ENCODE measurements around the gene PSAT1. TPM values are rescaled to one million over a fixed set of nuclear protein-coding genes. Genes with fewer than 3 reads are reported as not detected.

Gene PSAT1
- total RNA-seq, 1 experiment from 2014 or later = 71.8 TPM

DNA sequence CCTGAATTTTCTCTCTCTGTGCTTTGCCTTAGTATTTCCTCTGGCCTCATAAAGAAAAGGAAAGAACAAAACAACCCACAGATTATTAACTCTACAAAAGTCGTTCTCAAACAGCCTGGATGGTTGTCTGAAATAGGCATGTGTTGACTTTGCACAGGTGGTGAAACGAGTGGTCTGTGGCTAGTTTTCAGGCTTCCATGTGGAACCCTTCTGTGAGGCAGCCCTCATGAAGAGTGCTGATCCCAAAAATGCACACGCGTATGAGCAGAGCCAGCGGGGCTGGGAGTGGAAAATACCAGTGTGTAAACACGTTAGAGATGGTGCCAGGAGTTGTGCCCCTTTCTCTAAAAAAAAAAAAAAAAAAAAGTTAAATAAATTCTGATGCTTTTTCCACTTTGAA is 4.9 kb upstream of the PSAT1 start:
- in situ Hi-C loops (cut with HindIII; ENCODE audit: low pct_unique_long_range_greater_than_20kb, low sequenced_read_pairs) = no loop called here
- no peaks in the 10 kb centered on the region for H3K27me3 ChIP-seq (ENCODE audit: control insufficient read depth, insufficient read depth, low read length)
- no peak overlapping the region for H3K4me3 ChIP-seq (ENCODE audit: low read depth in 2 of 2, low read length in 2 of 2)
- H3K9me3 ChIP-seq (ENCODE audit: control insufficient read depth, insufficient read depth, low read depth, low read length) = no peaks in the 10 kb centered on the region
- ATAC-seq = no peak
- intact Hi-C loops (cut with micrococcal nuclease; ENCODE audit: unreplicated experiment) = no loop called here
- H3K4me1 ChIP-seq (ENCODE audit: control insufficient read depth, insufficient read depth, low read length) = peaks cover 4% of the 10 kb centered on the region; the same call in 1 of the 2 replicates
- no TSS peak for BruUV-seq (replicated peaks)
- ChIA-PET CTCF (no interaction called here), POLR2A (interaction anchor here (0.7 kb wide), 1 partner anchor 8 kb away, joined by 3 read pairs; no protein-coding TSS in a partner anchor)
- no peak for DNase-seq (ENCODE audit: low read depth, low spot score)
- no peaks in the 10 kb centered on the region; the same call in 1 of the 2 replicates for H3K36me3 ChIP-seq (ENCODE audit: control insufficient read depth, insufficient read depth, low read length)
- H3K27ac ChIP-seq (ENCODE audit: low read length) = no peak overlapping the region
- TF ChIP-seq TCF7L2 (IDR thresholded peaks at IDR 0.05; ENCODE audit: low read depth, low read length) = no peak
- TF ChIP-seq, protein P1, sequence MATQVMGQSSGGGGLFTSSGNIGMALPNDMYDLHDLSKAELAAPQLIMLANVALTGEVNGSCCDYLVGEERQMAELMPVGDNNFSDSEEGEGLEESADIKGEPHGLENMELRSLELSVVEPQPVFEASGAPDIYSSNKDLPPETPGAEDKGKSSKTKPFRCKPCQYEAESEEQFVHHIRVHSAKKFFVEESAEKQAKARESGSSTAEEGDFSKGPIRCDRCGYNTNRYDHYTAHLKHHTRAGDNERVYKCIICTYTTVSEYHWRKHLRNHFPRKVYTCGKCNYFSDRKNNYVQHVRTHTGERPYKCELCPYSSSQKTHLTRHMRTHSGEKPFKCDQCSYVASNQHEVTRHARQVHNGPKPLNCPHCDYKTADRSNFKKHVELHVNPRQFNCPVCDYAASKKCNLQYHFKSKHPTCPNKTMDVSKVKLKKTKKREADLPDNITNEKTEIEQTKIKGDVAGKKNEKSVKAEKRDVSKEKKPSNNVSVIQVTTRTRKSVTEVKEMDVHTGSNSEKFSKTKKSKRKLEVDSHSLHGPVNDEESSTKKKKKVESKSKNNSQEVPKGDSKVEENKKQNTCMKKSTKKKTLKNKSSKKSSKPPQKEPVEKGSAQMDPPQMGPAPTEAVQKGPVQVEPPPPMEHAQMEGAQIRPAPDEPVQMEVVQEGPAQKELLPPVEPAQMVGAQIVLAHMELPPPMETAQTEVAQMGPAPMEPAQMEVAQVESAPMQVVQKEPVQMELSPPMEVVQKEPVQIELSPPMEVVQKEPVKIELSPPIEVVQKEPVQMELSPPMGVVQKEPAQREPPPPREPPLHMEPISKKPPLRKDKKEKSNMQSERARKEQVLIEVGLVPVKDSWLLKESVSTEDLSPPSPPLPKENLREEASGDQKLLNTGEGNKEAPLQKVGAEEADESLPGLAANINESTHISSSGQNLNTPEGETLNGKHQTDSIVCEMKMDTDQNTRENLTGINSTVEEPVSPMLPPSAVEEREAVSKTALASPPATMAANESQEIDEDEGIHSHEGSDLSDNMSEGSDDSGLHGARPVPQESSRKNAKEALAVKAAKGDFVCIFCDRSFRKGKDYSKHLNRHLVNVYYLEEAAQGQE (IDR thresholded peaks at IDR 0.05; ENCODE audit: insufficient read depth in 1 of 2, low read depth in 2 of 2, low read length in 1 of 2) = no peak
- TF ChIP-seq, protein P2, sequence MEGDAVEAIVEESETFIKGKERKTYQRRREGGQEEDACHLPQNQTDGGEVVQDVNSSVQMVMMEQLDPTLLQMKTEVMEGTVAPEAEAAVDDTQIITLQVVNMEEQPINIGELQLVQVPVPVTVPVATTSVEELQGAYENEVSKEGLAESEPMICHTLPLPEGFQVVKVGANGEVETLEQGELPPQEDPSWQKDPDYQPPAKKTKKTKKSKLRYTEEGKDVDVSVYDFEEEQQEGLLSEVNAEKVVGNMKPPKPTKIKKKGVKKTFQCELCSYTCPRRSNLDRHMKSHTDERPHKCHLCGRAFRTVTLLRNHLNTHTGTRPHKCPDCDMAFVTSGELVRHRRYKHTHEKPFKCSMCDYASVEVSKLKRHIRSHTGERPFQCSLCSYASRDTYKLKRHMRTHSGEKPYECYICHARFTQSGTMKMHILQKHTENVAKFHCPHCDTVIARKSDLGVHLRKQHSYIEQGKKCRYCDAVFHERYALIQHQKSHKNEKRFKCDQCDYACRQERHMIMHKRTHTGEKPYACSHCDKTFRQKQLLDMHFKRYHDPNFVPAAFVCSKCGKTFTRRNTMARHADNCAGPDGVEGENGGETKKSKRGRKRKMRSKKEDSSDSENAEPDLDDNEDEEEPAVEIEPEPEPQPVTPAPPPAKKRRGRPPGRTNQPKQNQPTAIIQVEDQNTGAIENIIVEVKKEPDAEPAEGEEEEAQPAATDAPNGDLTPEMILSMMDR (IDR thresholded peaks at IDR 0.05) = no peak
- TF ChIP-seq SIN3A (IDR thresholded peaks at IDR 0.05; ENCODE audit: borderline replicate concordance, insufficient read depth, low read depth, low read length) = no peak
- no peak for TF ChIP-seq POLR2AphosphoS5 (IDR thresholded peaks at IDR 0.05; ENCODE audit: low read depth, low read length)

DNA sequence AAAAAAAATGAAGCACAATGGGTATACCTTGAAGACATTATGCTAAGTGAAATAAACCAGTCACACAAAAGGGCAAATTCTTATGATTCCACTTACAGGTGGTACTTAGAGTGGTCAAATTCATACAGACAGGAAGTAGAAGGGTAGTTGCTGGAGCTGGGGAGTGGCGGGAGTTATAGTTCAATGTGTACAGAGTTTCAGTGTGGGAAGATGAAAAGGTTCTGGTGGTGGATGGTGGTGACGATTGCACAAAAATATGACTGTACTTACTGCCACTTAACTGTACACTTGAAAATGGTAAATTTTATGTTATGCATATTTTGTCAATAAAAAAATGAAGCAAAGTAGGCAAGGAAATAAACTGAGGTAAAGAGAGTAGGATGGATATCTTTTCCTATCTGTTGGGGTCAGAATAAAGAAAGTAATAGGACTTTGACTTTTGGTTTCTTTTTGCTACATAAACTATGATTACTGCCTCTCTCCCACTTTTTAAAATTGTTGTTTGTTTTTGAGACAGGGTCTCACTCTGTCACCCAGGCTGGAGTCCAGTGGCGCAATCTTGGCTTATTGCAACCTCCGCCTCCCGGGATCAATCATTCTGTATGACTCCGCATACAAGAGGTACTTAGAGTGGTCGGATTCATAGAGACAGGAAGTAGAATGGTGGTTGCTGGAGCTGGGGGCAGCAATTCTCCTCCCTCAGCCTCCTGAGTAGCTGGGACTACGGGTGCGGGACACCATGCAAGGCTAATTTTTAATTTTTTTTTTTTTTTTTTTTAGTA is 4.0 kb upstream of the PSAT1 start:
- ATAC-seq = no peak
- POLR2A ChIA-PET = interaction anchor here (0.7 kb wide), 1 partner anchor 9 kb away, joined by 3 read pairs; no protein-coding TSS in a partner anchor

More for the DNA sequence above, 4.0 kb upstream of the PSAT1 start:
- no peaks in the 10 kb centered on the region for H3K9me3 ChIP-seq (ENCODE audit: control insufficient read depth, insufficient read depth, low read depth, low read length)
- DNase-seq (ENCODE audit: low read depth, low spot score) = no peak
- intact Hi-C loops (cut with micrococcal nuclease; ENCODE audit: unreplicated experiment) (no loop called here), in situ Hi-C loops (cut with HindIII; ENCODE audit: low pct_unique_long_range_greater_than_20kb, low sequenced_read_pairs) (no loop called here)
- no peak overlapping the region for H3K4me3 ChIP-seq (ENCODE audit: low read depth in 2 of 2, low read length in 2 of 2)
- H3K27me3 ChIP-seq (ENCODE audit: control insufficient read depth, insufficient read depth, low read length) = no peaks in the 10 kb centered on the region
- H3K36me3 ChIP-seq (ENCODE audit: control insufficient read depth, insufficient read depth, low read length) = peaks cover 2% of the 10 kb centered on the region; the same call in 1 of the 2 replicates
- no peak overlapping the region for H3K27ac ChIP-seq (ENCODE audit: low read length)
- no TSS peak for BruUV-seq (replicated peaks)
- H3K4me1 ChIP-seq (ENCODE audit: control insufficient read depth, insufficient read depth, low read length) = peaks cover 4% of the 10 kb centered on the region; the same call in 1 of the 2 replicates
- TF ChIP-seq TCF7L2 (IDR thresholded peaks at IDR 0.05; ENCODE audit: low read depth, low read length) (no peak), POLR2AphosphoS5 (IDR thresholded peaks at IDR 0.05; ENCODE audit: low read depth, low read length) (no peak), SIN3A (IDR thresholded peaks at IDR 0.05; ENCODE audit: borderline replicate concordance, insufficient read depth, low read depth, low read length) (no peak)
- TF ChIP-seq, protein P1 (IDR thresholded peaks at IDR 0.05; ENCODE audit: insufficient read depth in 1 of 2, low read depth in 2 of 2, low read length in 1 of 2) = no peak
- TF ChIP-seq, protein P2 (IDR thresholded peaks at IDR 0.05) = no peak
- CTCF ChIA-PET = no interaction called here
